GM18517 (cell line): ENCODE measurements around the gene NOX5.
"Not testable (repeated sequence)": the region's sequence is repeated elsewhere in the genome, so short reads cannot be mapped to it uniquely, and the experiment has no call there.

Experiments used
- ATAC-seq: cut with Tn5 transposase; IDR thresholded peaks from one replicate; pipeline ENCODE4 v1.9.1; 2021; ENCODE audit warnings: mild to moderate bottlenecking, moderate library complexity; ENCODE audit not compliant: unreplicated experiment

Gene NOX5

GRCh38 chr15:69055251-69055650 lies 40.8 kb downstream of the NOX5 start:
- ATAC-seq = no peak

DNA sequence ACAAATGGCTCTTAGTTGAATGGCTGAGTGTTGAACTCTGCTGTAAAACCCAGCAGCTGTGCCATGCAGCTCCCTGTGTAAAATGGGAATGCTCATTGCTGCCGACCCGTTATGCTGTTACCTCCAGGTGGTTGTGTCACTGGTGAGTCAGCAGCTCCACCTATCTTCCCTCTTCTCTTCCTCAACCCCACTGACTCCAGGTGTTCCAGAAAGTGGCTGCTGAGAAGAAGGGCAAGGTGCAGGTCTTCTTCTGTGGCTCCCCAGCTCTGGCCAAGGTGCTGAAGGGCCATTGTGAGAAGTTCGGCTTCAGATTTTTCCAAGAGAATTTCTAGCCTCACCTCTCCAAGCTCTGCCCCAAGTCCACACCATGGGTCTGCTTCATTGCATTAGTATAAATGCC lies 41.9 kb downstream of the NOX5 start:
- ATAC-seq = no peak

- ATAC-seq = no peak
Measured at GRCh38 chr15:69058830-69059556, 44.5 kb downstream of the NOX5 start.

- ATAC-seq = no peak
Measured at GRCh38 chr15:69059557-69059943, 45.1 kb downstream of the NOX5 start.

GRCh38 chr15:69060041-69060481 lies 45.6 kb downstream of the NOX5 start:
- no peak for ATAC-seq

DNA sequence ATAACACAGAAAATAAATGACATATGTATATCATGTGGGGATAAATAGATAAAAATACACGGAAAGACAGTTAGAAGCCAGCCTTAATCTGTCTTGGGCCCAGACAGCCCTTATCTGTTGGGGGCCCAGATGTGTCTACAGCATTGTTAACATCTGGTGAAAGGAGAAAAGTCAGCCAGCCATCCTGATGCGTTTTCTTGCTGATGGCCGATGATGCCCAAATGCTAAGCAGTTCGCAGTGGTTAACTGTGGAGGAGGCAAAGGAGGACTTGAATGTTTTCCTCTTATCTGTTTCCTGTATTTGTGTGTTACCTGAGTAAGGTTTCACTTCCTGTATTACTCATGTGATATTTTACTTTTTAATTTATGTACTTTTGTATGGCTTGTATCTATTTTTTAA lies 46.2 kb downstream of the NOX5 start:
- ATAC-seq = no peak

DNA sequence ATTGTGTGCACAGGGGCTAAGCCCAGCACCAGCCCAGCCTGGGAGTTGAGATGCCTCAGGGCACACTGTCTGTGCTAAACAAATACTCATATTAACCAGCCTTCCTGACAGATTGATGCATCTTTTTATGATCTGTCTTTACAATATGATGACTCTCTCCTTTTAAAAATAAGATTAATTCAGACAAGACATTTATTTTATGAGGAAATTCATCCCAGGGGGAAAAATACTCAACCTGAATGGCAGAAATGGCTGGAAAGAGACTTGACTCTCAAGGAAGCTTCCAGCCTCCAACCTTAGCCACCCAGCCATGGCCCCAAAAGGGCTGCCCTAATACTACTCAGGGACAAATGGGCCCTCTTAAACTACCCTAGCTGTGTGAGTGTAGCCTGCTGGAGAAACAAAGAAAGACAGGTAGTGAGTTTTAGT lies 46.9 kb downstream of the NOX5 start:
- ATAC-seq = no peak

DNA sequence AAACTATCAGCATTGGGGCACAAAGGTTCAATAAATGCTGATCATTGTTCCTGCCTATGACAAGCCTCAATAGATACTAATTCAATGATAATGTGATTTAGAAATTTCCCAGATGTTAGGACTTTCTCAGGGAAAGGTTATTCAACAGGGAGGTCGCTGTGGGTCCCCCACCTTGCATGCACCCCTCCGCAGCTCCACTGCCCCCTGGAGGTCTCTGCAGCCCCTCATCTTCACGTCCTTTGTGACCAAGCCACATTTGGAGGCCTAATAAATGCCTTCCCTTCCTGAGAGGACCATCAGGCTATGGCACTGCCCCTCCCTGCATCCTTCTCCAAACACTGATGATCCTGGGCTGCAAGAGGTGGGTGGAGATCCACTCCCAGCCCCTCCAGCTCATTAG lies 50.2 kb downstream of the NOX5 start:
- no peak for ATAC-seq

DNA sequence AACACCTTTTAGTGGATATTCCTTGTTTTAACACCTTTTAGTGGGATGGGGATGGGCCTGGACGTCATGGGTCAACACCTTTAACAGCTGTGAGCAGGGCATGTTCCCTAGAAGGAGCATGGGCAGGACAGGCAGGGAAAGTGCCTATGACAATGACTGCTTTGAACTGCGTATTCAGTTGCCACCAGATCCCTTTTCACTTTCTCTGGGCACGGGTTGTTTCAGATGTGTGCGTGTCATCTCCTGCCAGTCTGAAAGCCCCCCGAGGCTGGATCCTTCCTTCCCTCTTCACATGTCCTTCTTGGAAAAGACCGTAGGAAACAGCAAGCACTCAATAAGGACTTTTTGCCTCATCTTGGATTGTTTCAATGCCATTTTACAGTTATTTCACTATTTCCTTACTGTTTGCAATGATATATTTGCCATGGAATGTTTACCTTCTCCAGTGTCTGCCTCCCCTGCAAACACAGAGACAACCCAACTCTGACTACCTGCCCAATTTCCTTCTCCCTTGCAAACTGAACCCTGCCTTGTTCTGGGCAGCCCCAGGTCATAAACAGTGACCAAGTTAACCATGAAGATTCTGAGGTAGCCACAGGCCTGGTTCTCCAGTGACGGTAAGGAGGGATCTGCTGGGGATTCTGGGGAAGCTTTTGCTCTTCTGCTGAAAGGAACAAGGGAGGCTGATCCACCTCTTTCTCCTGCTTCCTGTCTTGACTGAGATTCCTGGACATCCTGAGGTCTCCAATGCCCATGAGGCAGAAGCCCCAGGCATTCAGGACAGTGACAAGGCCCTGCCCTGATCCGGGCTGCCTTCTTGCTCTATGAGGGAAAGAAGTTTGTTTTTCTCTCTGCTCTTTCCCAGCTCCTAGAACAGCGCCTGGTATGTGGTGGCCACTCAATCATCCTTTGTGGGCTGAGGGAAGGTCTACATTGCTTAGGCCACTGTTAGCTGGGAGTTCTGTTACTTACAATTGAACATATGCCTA lies 51.8 kb downstream of the NOX5 start:
- no peak for ATAC-seq

DNA sequence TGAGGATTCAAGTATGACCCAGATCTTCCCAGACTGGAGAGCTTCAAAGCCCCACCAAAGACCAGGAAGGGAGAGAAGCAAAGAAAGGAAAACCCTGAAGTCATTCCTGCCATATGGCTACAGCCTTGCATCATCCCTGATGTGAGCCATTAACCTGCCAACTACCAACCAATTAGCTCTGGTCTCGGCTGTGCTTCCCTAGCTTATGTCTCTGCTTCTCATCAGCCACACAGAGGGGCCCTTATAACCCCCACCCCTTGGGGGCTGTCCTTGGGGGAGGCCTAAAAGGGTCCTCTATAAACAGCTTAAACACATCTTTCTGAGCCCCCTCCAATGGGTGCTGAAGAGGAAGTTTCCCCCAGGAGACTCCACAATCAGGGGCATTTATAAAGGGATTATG lies 52.8 kb downstream of the NOX5 start:
- ATAC-seq = no peak

DNA sequence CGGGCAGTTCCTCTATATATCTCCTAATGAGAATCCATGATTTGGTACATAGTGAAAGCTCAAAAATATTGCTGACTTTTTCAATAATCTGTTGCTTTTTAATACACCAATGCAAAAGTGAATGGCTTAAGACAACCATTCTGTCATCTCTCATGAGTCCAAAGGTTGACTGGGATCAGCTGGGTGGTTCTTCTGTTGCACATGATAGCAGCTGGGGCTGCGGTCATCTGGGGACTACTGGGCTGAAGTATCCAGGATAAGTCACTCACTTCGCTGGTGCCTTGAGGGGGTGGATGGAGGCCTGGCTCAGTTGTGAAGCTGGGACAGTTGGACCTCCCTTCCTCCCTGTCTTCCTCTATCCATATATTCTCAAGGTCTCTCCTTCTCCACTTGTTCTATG lies 53.7 kb downstream of the NOX5 start:
- no peak for ATAC-seq

DNA sequence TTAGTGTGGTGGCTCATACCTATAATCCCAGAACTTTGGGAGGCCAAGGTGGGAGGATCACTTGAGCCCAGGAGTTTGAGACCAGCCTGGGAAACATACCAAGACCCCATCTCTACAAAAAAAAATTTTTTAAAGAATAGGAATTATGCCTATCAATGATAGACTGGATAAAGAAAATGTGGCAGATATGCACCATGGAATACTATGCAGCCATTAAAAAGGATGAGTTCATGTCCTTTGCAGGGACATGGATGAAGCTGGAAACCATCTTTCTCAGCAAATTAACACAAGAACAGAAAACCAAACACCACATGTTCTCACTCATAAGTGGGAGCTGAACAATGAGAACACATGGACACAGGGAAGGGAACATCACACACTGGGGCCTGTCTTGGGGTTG lies 54.8 kb downstream of the NOX5 start:
- not testable (repeated sequence) for ATAC-seq

DNA sequence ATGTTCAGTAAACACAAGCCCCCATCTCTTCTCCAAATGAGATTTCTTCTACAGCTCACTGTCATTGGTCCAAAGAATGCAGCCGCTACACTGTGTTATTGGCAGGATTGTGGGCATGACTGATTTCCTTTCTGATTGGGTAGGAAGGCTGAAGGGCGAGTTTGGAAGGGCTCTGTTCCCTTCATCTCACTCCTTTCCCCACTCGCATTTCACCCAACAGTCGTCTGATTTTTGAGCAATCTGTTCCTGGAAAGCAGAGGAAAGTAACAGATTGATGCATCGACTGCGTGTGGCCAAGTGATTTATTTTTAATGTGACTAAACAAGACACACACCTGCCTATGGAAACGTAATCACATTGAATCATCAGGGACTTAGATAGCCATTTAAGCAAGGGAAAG lies 55.5 kb downstream of the NOX5 start:
- no peak for ATAC-seq

DNA sequence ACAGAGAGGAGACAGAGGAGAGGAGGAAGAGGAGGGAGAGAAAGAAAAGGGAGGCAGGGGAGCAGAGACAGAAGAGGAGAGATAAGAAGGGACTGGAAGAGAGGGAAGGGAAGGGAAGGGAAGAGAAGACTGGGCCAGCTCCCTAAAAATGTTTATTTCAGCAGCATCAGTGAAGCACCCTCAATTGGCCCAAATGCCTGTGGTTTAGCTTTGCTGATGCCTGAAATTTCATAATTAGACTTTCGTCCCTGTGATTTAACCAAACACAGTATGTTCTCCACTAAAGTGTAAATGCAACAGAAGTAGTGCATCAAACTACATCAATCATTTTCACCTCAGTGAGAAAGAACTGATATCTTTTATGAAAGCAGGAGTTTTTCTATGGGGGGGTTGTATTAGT lies 55.9 kb downstream of the NOX5 start:
- ATAC-seq = no peak

GRCh38 chr15:69071260-69071659 lies 56.8 kb downstream of the NOX5 start:
- no peak for ATAC-seq

GRCh38 chr15:69072906-69073305 lies 58.4 kb downstream of the NOX5 start:
- no peak for ATAC-seq

GRCh38 chr15:69074001-69074842 lies 59.7 kb downstream of the NOX5 start:
- no peak for ATAC-seq

- ATAC-seq = no peak
Measured at GRCh38 chr15:69074843-69075224, 60.3 kb downstream of the NOX5 start.

DNA sequence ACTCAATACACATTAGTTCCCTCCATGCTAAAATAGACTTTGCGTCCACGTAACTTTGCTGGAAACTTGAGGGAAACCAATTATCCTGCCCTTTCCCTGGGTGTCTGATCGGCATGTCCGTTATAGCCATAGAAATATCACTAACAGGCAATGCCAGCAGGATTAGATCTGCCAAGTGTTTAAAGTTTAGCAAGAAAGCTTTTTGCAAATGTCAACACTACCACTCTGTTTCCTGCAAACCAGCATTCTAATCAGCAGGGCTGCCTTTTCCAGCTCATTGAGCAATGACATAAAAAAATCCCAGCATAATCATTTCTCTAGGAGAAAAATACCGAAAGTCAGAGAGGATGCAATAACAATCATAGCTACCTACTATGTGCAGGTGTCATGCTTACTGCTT lies 60.9 kb downstream of the NOX5 start:
- no peak for ATAC-seq

DNA sequence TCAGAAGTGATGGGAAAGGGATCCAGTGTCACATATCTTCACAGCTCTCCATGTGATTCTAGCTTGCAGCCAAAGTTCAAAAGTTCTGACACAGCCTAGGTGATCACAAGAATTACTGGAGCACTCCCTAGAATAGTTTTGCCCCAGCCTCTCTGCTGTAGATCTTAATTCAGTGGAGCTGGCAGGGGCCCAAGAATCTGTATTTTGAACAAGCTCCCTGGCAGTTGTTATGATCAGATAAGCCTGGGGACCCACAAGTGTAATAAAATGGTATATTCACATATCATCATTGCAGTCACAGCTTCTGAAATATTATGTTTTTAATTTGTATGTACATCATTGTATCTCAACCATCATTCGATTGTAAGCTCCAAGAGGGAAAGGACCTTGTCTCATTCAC lies 62.3 kb downstream of the NOX5 start:
- no peak for ATAC-seq

- ATAC-seq = no peak
Measured at GRCh38 chr15:69078638-69079037, 64.1 kb downstream of the NOX5 start.
